IMR-90 (cell line): ENCODE results near the gene CCDC30.

ENCODE experiments used
- CEBPB ChIP-seq: IDR thresholded peaks from 2 replicates; pipeline ENCODE4 v1.6.1; 2012; ENCODE audit warnings: low read depth, low read length, improper control_type of control experiment
- MAZ ChIP-seq: IDR thresholded peaks from 2 replicates; pipeline ENCODE4 v1.6.1; 2012; ENCODE audit warnings: low read depth, mild to moderate bottlenecking, low read length, improper control_type of control experiment, moderate library complexity, borderline replicate concordance
- RAD21 ChIP-seq: IDR thresholded peaks from 2 replicates; pipeline ENCODE4 v1.6.1; 2012; ENCODE audit warnings: low read length, improper control_type of control experiment

GRCh38 chr1:42449256-42449655 lies 13.8 kb upstream of the CCDC30 start:
- TF ChIP-seq CEBPB (no peak), RAD21 (no peak), MAZ (no peak)
